Activated T-cell treated with anti-CD3 and anti-CD28 coated beads for 48 hours (primary cell): ENCODE data around the gene ACYP2.

Experiments
- DNase-seq: peaks from one replicate; pipeline ENCODE4 v3.0.0-alpha.2; 2020; ENCODE audit warnings: low read depth

Gene ACYP2

DNA sequence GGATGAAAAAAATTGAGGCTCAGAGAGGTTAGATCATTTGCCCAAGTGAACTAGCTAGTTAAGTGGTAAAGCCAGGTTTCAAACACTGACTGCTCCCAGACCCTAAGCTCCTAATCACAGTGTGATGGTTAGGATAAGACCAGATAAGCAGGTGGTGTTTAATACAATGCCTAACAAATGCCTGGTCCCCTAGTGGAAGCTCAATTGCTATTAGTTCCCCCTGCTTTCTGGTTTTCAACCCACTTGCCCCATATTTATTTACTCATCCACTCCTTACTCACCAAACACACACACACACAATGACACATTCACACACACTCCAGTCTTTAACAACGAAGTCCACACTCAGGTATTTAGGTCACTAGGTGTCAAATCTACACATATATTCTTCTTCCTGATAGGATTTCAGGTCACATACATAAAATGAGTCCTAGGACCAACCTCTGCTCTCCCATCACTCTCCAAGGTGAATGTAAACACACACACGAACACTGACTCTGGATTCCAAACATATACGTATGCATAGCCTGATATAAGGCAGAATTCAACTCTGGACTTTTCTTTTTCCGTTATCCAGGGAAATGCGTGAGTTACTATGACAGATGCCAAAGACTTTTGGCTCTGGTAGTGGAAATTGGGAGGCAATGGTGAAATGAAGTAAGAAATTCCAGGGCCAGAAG, 214.2 kb downstream of the ACYP2 start:
- no peak for DNase-seq

DNA sequence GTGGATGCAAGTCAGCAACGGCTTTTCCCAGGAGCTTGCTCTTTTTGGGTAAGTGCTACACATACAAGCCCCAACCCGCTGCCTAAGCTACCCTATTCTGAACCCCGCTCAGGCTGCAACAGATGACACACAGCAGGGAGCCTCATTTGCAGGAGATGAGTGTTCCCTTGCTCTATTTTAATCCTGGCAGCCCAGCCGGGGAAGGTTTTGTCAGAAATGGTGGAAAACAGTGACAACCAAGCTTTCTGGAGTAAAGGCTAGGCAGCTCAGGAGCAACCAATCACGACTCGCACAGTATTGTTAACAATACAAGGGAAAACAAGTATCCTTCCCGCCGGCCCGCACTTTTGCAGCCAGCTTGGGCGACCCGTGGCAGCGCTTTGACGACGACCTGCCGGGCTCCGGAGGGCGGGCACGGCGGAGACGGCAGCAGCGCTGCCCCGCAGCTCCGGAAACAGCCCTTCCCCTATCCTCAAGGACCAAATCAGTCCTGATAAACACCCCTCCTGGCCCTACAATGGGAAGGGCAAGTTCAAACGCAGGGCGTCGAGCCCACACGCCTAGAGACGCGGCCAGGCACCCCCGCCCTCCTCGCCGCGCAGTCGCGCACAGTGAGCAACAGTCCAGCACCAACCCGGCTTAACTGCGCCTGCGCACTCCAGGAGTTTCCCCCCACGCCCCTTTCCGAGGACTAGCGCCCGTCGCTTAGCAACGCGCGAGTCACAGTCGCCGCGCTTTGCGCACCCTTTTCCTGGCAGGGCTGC, 214.9 kb downstream of the ACYP2 start:
- peak; percentile 84 for DNase-seq

DNA sequence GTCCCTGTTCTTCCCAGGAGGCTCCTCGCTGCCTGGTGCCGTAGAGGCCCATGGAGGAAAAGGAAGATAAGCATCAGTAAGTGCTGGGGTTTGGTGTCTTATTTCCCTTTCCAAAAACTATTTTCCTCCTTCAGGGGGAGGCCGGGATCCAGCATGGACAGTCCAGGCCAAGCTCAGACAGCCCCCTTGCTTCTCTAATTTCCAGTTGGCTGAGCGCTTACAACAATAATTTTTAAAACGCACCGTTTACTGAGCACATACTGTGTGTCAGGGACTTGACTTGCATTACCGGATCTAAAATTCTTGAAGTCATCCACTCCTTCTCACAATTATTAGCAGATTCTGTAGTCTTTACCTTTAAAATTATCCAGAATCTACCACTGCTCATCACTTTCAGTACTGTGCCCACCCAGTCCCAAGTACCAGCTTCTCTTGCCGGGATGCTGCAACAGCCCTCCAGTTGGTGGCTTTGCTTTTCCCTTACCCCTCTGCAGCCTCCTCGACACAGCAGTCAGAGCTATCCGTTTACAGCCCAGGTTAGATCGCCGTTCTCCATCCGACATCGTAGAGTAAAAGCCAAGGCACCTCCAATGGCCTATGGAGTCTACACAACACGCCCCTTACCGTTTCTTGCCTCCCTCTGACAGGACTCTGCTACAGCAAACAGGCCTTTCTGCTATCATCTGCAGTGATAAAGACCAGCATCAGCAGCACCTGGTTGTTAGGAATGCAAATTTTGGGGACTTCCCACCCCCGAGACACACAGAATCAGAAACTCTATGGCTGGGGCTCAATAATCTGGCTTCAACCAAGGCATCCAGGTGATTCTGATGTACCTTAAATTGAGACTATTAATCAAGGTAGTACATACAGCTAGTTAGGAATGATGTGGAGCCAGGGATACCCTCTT, 215.8 kb downstream of the ACYP2 start:
- no peak for DNase-seq

DNA sequence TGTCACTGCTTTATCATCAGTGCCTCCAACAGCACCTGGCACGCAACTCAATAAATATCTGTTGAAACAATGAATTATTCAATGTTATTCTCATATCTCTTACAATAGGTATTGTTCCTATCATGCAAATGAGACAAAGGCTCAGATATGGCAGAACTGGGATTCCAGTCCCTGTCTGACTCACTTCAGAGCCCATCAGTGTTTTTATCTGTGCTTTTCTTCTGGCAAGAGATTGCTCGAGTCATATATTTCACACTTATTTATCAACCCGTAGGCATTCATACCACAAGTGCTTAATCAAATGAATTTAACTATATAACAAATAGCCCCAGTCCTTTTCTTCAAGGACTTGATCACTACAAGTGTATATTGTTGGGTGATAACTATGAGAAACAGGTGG, 217.0 kb downstream of the ACYP2 start:
- DNase-seq, result no peak

DNA sequence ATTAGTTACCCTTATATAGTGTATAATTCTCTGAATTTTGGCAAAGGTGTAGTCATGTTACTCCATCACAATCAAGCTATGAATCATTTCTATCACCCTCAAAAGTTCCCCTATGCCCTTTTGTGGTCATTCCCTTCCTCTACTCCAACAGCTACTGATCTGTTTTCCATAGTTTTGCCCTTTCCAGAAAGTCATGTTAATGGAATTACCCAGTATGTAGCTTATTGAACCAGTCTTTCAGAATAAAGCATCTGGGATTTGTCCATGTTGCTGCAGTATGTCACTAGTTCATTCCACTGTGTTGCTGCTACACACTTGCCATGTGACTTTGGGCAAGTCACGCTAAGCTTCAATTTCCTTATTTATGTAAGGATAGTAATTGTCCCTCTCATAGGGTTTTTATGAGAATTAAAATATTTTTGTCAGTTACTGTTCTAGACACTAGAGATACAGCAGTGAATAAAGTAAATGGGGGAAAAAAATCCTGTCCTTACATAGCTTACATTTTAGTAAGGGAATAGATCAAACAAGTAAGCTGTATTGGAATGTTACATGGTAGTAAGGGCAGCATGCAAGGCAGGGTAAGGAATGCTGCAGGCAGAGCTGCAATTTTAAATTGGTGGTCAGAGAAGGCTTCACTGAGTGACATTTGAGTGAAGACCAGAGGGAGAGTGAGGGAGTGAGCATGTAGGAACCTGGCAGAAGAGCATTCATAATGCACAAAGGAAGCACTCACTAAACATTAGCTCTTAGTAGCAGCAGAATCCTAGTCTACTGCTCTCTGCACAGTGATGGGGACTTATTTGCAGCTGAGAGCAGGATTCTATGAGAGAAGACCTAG, 220.9 kb downstream of the ACYP2 start:
- no peak for DNase-seq

DNA sequence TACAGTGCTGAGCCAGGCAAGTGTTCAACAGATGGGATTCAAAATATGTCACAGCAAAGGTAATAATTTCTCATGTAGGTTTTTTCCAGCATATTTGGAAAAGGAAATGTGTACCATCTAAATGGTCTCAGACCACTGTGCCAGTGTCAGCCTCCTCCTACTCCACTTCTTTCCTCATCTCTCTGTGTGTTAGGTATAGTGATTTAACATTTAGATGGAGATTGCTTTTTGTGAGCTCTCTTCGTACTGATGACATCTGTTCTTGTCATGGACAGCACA, 221.5 kb downstream of the ACYP2 start:
- no peak for DNase-seq

DNA sequence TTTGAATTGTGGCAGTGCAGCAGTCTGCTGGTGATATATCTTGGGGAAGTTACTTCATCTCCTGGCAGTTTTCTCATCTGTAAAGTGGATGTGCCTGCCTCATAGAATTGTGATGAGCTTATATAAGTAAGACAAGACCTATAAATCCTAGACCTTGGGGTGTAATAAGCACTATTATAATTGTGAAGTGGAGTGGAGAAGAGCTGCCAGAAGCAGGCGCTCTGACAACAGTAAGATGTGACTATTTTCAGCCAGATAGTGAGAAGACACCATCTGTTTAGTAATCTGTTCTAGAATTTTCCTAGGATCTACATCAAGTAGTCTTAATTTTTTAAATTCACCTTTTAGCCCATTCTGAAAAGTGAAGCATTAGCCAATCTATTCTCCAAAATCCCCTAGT, 226.2 kb downstream of the ACYP2 start:
- no peak for DNase-seq

DNA sequence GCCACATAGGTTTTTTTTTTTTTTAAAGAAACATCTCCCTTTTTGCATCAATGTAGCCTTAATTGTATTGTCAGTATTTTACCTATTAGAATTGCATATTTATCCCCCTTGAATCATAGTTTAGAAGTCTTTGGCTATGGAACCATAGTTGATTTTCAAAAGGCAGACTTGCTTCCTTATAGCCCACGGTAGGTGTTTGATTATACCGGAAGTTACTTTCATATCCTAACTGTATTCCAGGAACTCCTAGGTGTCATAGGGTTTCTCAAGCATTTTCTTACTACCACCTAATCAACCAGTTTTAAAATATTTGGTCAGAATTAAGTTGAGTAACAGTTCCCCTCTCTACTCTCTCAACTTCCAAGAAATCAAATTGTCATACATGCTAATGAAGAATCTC, 227.2 kb downstream of the ACYP2 start:
- no peak for DNase-seq

DNA sequence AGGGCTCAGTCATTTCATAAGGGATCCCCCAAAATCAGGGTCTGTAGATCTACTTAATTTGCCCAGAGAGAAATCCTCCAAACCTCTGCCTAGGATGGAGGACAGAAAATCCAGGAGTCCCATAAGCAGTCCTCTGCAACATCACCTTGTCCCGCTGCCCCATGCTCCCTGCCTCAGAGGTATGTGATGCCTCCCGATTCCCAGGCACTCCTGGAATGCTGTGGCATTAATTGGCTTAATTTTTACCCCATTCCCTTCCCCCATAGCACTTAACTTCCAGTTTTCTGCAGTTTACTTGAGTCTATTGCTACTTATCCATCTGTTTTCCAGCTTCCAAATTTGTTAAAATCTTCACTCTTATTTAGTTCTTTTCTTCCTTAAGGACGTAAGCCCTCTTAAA, 232.2 kb downstream of the ACYP2 start:
- DNase-seq, result no peak

DNA sequence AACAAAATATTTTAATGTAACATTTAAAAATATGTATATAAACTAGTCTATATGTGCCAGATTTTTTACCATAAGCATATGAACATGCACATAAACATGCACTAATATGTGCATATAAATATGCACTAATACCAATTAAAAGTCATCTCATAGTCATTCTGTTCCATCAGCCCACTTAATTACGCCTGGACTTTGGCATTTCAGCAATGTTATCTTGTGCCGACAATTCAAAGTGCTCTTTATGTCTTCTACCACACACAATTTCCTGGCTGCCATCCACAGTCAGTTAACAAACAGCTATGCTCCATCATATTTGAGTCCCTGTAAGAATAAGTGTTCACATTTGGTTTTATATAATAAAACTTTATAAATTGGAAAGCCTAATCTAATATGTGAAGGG, 233.2 kb downstream of the ACYP2 start:
- no peak for DNase-seq

DNA sequence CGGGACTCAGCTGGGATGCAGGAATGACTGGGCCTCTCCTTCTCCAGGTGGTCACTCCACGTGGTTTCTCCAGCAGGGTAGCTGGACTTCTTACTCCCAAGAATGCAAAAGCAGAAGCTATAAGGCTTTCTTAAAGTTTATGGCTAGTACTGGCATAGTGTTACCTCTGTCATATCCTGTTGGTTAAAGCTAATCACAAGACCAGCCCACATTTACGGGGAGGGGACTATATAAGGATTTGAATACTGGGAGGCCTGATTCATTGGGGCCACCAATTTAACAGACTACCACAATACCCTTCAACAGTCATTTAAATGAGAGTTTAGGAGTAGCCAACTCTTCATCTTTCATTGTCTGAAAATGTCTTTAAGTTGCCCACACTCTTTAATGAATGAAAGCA, 235.0 kb downstream of the ACYP2 start:
- no peak for DNase-seq

DNA sequence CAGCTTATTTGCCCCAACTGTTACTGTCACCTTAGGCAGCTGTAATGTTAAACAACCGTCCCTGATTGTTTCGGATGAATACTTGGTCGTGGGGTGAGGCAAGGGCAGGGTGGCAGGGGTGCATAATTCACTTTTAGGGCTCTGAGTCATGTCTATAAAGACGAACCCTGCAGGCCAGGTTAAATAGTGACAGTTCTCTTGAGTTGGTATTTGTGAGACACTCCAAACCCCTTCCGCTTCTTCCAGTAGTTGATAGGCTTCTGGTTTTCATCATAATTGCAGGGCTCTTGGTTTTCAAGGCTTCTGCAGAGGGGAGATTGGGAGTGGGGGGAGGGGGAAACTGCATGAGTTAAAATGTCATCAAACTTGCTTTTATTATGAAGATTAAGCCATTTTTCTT, 237.8 kb downstream of the ACYP2 start:
- no peak for DNase-seq
